Transverse colon (tissue), 4 donors: ENCODE data around the gene CHD2. TPM values are rescaled to one million over a fixed set of nuclear protein-coding genes. Genes with fewer than 3 reads are reported as not detected.
A peak's percentile ranks its signal among the peaks of the same experiment; 100 is the strongest.

Experiments used
- DNase-seq: peaks from one replicate; pipeline ENCODE4 v3.0.0-alpha.2; 2019
- H3K27ac ChIP-seq, 4 donors: fragments of 200-600 bp; sonication (generic); 2 replicates each; pipeline ENCODE4 v1.5.1; 2016 to 2018; ENCODE audit warnings: inconsistent platforms in 4 of 4
- H3K27me3 ChIP-seq: fragments of 200-600 bp; sonication (generic); 2 replicates; pipeline ENCODE4 v1.5.1; 2017; ENCODE audit warnings: inconsistent platforms
- H3K36me3 ChIP-seq, 4 donors: fragments of 200-600 bp; sonication (generic); 2 replicates each; pipeline ENCODE4 v1.5.1; 2017 to 2019; ENCODE audit warnings: inconsistent platforms in 4 of 4
- H3K4me1 ChIP-seq, 4 donors: fragments of 200-600 bp; sonication (generic); 2 replicates each; pipeline ENCODE4 v1.5.1; 2017 to 2020; ENCODE audit warnings: inconsistent platforms in 4 of 4
- H3K4me3 ChIP-seq, 4 donors: fragments of 200-600 bp; sonication (generic); 1 replicate in 1 of 4; 2 replicates in 3 of 4; pipeline versions ENCODE4 v1.5.1 to v1.6.1; 2017 to 2019; ENCODE audit warnings: inconsistent platforms in 4 of 4
- H3K9me3 ChIP-seq, 2 donors: fragments of 200-600 bp; sonication (generic); 2 replicates each; pipeline ENCODE4 v1.5.1; 2017 to 2019; ENCODE audit warnings: inconsistent platforms in 2 of 2
- CTCF ChIP-seq, 5 experiments: fragments of 200-600 bp in 3 of 5; fragments of 450-650 bp in 2 of 5; sonication (generic) in 3 of 5; IDR thresholded peaks; 1 replicate in 2 of 5; 2 replicates in 3 of 5; pipeline ENCODE4 v1.5.1; 2016 to 2017; ENCODE audit warnings: antibody characterized with exemption in 5 of 5, inconsistent platforms in 3 of 5, mild to moderate bottlenecking in 2 of 5, moderate library complexity in 1 of 5
- EP300 ChIP-seq: sonication (generic); formaldehyde crosslinking; IDR thresholded peaks from one replicate; pipeline ENCODE4 v1.6.1; 2017; ENCODE audit warnings: antibody characterized with exemption, low read depth
- POLR2A ChIP-seq: fragments of 450-650 bp; IDR thresholded peaks from one replicate; pipeline ENCODE4 v1.6.1; 2016; ENCODE audit warnings: antibody characterized with exemption, mild to moderate bottlenecking, moderate library complexity
- POLR2AphosphoS5 ChIP-seq, 3 donors: sonication (generic); formaldehyde crosslinking; IDR thresholded peaks; one replicate each; pipeline ENCODE4 v1.6.1; 2016; ENCODE audit warnings: antibody characterized with exemption in 3 of 3
- WGBS, 2 donors: methylation state at CpG; one replicate each; pipeline ENCODE4 v1.1.5; 2018; ENCODE audit warnings: low coverage in 1 of 2; 5-methylcytosine and 5-hydroxymethylcytosine counted together
- in situ Hi-C, 4 donors: fragments of 200-750 bp; cut with MboI; loops; one replicate each; pipeline versions ENCODE4 v1.15.0 to v1.15.1; 2017; ENCODE audit warnings: low sequenced_read_pairs in 3 of 4, low pct_ligation_motif_present in 1 of 4, low pct_unique_long_range_greater_than_20kb in 1 of 4
- intact Hi-C: fragments of 100-400 bp; cut with DNase I; formaldehyde crosslinking; loops from one replicate; pipeline ENCODE4 v1.15.1; 2023; ENCODE audit warnings: low total_unique reads
- total RNA-seq, 4 donors: library from RNA; depleted of rRNA; stranded (reverse); fragments of >200 nt; gene quantifications; one replicate each; pipeline ENCODE4 v1.1.0, GENCODE V29; 2016

Gene CHD2
- total RNA-seq, 4 donors from 2014 or later = 90.5 to 190 (median 138) TPM

DNA sequence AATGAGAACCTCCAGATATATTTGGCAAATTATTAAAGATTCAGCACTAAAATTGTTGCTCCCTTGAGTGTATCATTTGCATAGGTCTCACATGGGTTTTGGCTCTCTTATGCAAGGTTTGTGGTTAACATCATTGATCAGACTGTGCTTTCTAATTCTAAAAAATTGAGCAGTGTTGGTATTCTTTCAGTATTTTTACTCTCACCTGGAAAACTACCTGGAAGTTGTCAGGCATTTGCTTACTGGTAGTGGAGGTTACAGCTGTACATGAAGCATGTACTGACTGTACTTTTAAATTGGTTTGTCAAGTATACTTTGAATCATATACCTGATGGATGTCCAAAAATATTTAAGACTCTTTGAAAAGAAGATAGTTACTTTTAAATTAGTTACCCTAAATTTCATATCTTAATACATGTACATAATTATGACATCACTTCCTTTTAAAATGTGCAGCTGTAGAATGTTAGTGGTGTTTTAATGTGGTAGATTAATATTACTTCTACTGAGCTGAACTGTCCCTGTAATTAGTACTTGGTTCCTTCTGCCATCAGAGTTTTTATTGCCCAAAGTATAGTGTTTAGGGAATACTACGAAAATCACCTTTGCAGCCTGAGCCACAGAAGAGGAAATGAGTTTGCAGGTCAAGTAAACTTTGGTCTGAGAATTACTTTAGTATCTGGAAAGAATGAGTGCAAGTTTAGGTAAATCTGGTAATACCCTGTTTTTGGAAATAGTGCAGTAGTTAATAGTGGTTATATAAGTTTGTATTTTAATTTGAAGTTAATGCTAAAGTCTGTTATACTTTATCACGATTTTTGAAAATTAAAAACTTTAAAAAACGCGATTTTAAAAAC is 2.8 kb downstream of the CHD2 start:
- H3K9me3 ChIP-seq = no peaks in the 10 kb centered on the region
- 0 to 2% methylated on average over 4 of the region's 4 CpGs for WGBS, 2 donors
- peaks cover 20 to 68% (median 46%) of the 10 kb centered on the region in 4 donors for H3K4me1 ChIP-seq

DNA sequence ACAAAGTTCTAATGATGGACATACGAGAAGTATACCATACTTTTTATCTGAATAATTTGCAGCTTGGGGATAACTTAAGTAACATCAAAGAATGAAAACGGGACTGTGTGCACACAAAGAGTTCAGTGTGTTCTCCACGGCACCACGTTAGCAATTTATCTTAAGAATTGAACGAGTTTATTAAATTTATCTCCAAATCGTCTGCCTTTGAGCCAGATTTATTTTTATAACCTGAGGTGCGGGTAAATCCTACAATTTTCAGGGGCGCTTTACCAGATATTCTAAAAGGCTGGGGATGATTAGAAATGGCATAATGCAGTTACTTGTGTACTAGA is 3.5 kb downstream of the CHD2 start:
- no peak for TF ChIP-seq CTCF (IDR thresholded peaks at IDR 0.05)
- TF ChIP-seq POLR2AphosphoS5 (IDR thresholded peaks at IDR 0.05) = no peak
- no peak for TF ChIP-seq POLR2A
- TF ChIP-seq EP300 = no peak
- intact Hi-C loops (no loop called here), in situ Hi-C loops (no loop called here)
- no peak for DNase-seq
- Histone ChIP-seq H3K9me3 (no peaks in the 10 kb centered on the region), H3K36me3 (peaks cover 0 to 5% (median 0%) of the 10 kb centered on the region in 4 donors), H3K4me3 (peak overlapping the region; percentile 27 to 82 (median 61)), H3K4me1 (peaks cover 25 to 69% (median 53%) of the 10 kb centered on the region in 4 donors), H3K27ac (peak overlapping the region; percentile 93 to 99 (median 98)), H3K27me3 (no peaks in the 10 kb centered on the region)
- WGBS, 2 donors = 2% methylated on average over 8 of the region's 8 CpGs

More for the DNA sequence above, 2.8 kb downstream of the CHD2 start:
- peak in 1 of 3 donors; percentile 19 for TF ChIP-seq POLR2AphosphoS5 (IDR thresholded peaks at IDR 0.05)
- no peak for TF ChIP-seq EP300
- TF ChIP-seq POLR2A = peak; percentile 17
- TF ChIP-seq CTCF (IDR thresholded peaks at IDR 0.05) = no peak
- H3K36me3 ChIP-seq = peaks cover 0 to 11% (median 2%) of the 10 kb centered on the region in 4 donors
- peak overlapping the region; percentile 93 to 99 (median 98) for H3K27ac ChIP-seq
- DNase-seq = no peak
- H3K4me3 ChIP-seq = peak overlapping the region in 3 of 4 donors; percentile 60 to 82 (median 62)
- in situ Hi-C loops (no loop called here), intact Hi-C loops (no loop called here)
- no peaks in the 10 kb centered on the region for H3K27me3 ChIP-seq

- Histone ChIP-seq H3K4me1 (peaks cover 25 to 69% (median 57%) of the 10 kb centered on the region in 4 donors), H3K27me3 (no peaks in the 10 kb centered on the region), H3K4me3 (peak overlapping the region; percentile 27 to 82 (median 61)), H3K36me3 (peaks cover 0 to 3% (median 0%) of the 10 kb centered on the region in 4 donors), H3K9me3 (no peaks in the 10 kb centered on the region), H3K27ac (peak overlapping the region; percentile 93 to 99 (median 98))
- intact Hi-C loops (no loop called here), in situ Hi-C loops (no loop called here)
- TF ChIP-seq POLR2A (peak; percentile 95), POLR2AphosphoS5 (IDR thresholded peaks at IDR 0.05) (peak; percentile 95 to 99 (median 96)), CTCF (IDR thresholded peaks at IDR 0.05) (no peak), EP300 (peak; percentile 91)
- WGBS, 2 donors = 0% methylated on average over 7 to 47 of the region's 47 CpGs
- peak; percentile 100 for DNase-seq
These were observed 4.0 kb downstream of the CHD2 start for GRCh38 chr15:92903966-92904721.
